Measurements from ENCODE around the gene A1BG. TPM values are rescaled to one million over a fixed set of nuclear protein-coding genes. Genes with fewer than 3 reads are reported as not detected.
A peak's percentile ranks its signal among the peaks of the same experiment; 100 is the strongest.

The A1BG gene
- total RNA-seq, 1 donor from 2014 or later: under 0.01 TPM

DNA sequence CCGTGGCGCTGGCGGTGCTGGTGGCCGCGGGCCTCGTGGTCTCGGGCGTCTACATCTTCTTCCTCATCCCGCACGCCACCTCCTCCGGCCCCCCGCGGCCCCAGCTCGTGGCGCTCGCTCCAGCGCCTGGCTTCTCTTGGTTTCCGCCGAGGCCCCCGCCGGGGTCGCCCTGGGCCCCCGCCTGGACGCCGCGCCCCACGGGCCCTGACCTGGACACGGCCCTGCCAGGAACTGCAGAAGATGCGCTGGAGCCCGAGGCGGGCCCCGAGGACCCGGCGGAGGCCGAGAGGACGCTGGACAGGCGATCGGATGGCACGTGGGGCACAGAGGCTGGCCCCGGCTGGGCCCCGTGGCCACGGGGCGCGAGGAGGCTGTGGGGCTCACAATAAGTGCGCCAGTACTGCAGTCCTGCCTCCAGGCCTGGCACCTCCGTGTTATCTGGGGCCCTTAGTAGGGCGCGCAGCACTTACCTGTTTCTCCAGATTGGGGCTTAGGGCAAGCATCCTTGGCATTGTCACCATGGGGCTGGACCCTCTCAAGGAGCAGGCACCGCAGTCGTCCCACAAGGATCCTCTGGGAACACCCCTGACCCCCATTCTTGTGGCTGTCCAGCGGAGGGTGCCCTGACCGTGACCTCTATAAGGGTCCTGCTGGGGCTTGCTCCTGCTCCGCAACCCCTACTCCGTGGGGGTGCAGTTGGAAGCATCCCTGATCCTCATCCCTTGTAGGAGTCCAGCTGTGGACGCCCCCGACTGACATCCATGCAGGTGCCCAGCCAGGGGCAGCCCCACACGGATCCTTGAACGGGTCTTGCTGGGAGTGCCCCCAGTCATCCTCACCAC lies 43.6 kb upstream of the A1BG start:
- H3K9me3 ChIP-seq (ENCODE audit: control insufficient read depth in 3 of 3, low read length in 3 of 3): no peaks in the 10 kb centered on the region
- H3K4me3 ChIP-seq (ENCODE audit: low read length in 3 of 3): no peak overlapping the region
- peaks cover 28 to 29% (median 28%) of the 10 kb centered on the region in 3 donors for H3K36me3 ChIP-seq (ENCODE audit: control insufficient read depth in 3 of 3, insufficient read depth in 3 of 3, low read length in 3 of 3)
- peaks cover 24 to 32% (median 31%) of the 10 kb centered on the region in 3 donors for H3K27me3 ChIP-seq (ENCODE audit: control insufficient read depth in 3 of 3, insufficient read depth in 3 of 3, low read length in 3 of 3)
- H3K4me1 ChIP-seq (ENCODE audit: control insufficient read depth in 3 of 3, insufficient read depth in 3 of 3, low read length in 3 of 3): peaks cover 11 to 17% (median 15%) of the 10 kb centered on the region in 3 donors
- no peak overlapping the region for H3K27ac ChIP-seq (ENCODE audit: low read depth, low read length)
- no peak overlapping the region for H3K9ac ChIP-seq (ENCODE audit: low read depth in 1 of 3, low read length in 3 of 3)

DNA sequence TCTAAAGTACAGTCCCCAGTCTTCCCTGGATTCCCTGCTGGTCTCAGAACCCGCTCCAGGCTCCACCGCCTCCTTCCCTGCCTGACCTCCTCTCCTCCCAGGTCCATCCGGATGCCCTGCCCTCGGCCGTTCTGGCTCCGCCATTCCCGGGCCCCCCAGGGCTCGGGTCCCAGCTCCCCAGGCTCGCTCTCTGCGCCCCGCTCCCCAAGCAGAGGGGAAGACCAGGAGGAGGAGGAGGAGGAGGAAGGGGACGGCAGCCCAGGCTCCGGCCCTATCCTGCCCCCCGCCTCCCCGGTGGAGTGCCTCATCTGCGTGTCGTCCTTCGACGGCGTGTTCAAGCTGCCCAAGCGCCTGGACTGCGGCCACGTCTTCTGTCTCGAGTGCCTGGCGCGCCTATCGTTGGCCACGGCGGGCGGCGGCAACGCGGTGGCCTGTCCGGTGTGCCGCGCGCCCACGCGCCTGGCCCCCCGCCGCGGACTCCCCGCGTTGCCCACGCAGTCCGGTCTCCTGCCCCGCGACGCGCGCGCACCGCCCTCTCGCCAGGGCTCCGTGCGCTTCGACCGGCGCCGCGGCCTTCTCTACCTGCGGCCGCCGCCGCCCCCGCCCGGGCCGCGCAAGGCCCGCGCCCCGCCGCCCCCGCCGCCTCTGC lies 42.8 kb upstream of the A1BG start:
- Histone ChIP-seq H3K27me3 (ENCODE audit: control insufficient read depth in 3 of 3, insufficient read depth in 3 of 3, low read length in 3 of 3) (peaks cover 24 to 32% (median 31%) of the 10 kb centered on the region in 3 donors), H3K27ac (ENCODE audit: low read depth, low read length) (no peak overlapping the region), H3K4me3 (ENCODE audit: low read length in 3 of 3) (no peak overlapping the region), H3K4me1 (ENCODE audit: control insufficient read depth in 3 of 3, insufficient read depth in 3 of 3, low read length in 3 of 3) (peaks cover 10 to 14% (median 12%) of the 10 kb centered on the region in 3 donors), H3K9ac (ENCODE audit: low read depth in 1 of 3, low read length in 3 of 3) (peak overlapping the region in 1 of 3 donors; percentile 8), H3K36me3 (ENCODE audit: control insufficient read depth in 3 of 3, insufficient read depth in 3 of 3, low read length in 3 of 3) (peaks cover 28 to 30% (median 29%) of the 10 kb centered on the region in 3 donors), H3K9me3 (ENCODE audit: control insufficient read depth in 3 of 3, low read length in 3 of 3) (no peaks in the 10 kb centered on the region)

DNA sequence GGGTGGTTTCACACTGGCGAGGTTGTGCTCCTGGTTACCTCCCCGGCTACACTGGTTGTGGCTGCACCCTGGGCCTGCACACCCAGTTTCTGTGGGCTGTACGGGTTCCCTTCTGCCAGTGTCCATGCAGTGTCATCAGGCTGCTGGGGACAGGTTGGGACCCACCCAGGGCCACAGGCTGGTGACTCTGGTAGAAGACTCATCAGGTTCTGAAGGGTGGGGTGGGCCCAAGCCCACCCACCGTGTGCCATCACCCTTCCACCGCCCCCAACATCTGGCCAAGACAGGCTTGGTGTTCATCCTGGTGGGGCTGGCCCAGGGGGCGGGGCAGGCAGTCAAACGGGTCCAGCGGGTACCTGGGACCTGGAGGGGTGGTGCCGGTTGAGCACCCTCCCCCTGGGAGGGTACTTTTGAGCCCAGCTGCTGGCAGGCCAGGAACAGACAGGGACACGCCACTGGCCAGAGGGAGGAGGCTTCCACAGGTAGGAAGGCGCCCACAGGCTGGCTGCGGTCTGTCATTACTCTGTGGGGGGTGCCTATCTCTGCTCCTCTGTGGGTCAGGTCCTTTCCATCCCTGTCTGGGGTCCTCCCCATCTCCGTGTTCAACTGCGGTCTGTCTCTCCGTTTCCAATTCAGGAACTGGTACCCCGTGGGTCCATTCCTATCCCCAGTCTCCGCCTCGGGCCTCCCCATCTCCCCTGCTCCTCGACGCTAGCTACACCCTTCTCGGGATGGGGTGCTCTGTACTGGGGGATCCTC lies 42.1 kb upstream of the A1BG start, which contains the start of gene RNF225:
RNF225 (plus strand) TSS at position 437 of the 759 bp plus-strand sequence. CDS start 434 bp downstream, outside the sequence.
- peak within 1 kb of the TSS in 1 of 3 donors; percentile 8 for H3K9ac ChIP-seq (ENCODE audit: low read depth in 1 of 3, low read length in 3 of 3)
- H3K9me3 ChIP-seq (ENCODE audit: control insufficient read depth in 3 of 3, low read length in 3 of 3): no peaks in the 10 kb centered on the region
- peaks cover 3 to 7% (median 5%) of the 10 kb centered on the region in 3 donors for H3K4me1 ChIP-seq (ENCODE audit: control insufficient read depth in 3 of 3, insufficient read depth in 3 of 3, low read length in 3 of 3)
- peaks cover 24 to 32% (median 31%) of the 10 kb centered on the region in 3 donors for H3K27me3 ChIP-seq (ENCODE audit: control insufficient read depth in 3 of 3, insufficient read depth in 3 of 3, low read length in 3 of 3)
- no peak within 1 kb of the TSS for H3K27ac ChIP-seq (ENCODE audit: low read depth, low read length)
- peaks cover 28 to 30% (median 29%) of the 10 kb centered on the region in 3 donors for H3K36me3 ChIP-seq (ENCODE audit: control insufficient read depth in 3 of 3, insufficient read depth in 3 of 3, low read length in 3 of 3)
- no peak within 1 kb of the TSS for H3K4me3 ChIP-seq (ENCODE audit: low read length in 3 of 3)

DNA sequence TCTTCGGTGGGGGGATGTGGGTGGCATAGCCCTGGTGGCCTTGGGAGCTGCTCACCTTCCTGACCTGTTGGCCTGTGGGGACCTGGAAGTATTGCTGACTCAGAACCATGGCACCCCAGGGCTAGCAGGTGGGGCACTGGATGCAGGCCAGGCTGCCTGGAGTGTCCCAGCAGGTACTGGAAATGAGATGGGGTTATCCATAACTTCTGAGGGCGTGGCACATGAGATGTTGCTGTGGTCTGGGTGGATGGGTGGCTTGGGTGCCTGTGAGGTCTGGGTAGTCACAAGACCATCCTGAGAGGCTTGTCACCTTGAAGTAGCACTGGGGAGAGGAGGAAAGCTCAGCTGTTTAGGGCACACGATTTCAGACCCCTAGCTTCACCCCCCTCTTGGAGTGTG lies 41.5 kb upstream of the A1BG start:
- H3K4me3 ChIP-seq (ENCODE audit: low read length in 3 of 3): no peak overlapping the region
- H3K27ac ChIP-seq (ENCODE audit: low read depth, low read length): no peak overlapping the region
- H3K9ac ChIP-seq (ENCODE audit: low read depth in 1 of 3, low read length in 3 of 3): no peak overlapping the region
- no peaks in the 10 kb centered on the region for H3K9me3 ChIP-seq (ENCODE audit: control insufficient read depth in 3 of 3, low read length in 3 of 3)
- peaks cover 0 to 4% (median 3%) of the 10 kb centered on the region in 3 donors for H3K4me1 ChIP-seq (ENCODE audit: control insufficient read depth in 3 of 3, insufficient read depth in 3 of 3, low read length in 3 of 3)
- H3K36me3 ChIP-seq (ENCODE audit: control insufficient read depth in 3 of 3, insufficient read depth in 3 of 3, low read length in 3 of 3): peaks cover 28 to 30% (median 29%) of the 10 kb centered on the region in 3 donors
- H3K27me3 ChIP-seq (ENCODE audit: control insufficient read depth in 3 of 3, insufficient read depth in 3 of 3, low read length in 3 of 3): peaks cover 24 to 31% (median 31%) of the 10 kb centered on the region in 3 donors

DNA sequence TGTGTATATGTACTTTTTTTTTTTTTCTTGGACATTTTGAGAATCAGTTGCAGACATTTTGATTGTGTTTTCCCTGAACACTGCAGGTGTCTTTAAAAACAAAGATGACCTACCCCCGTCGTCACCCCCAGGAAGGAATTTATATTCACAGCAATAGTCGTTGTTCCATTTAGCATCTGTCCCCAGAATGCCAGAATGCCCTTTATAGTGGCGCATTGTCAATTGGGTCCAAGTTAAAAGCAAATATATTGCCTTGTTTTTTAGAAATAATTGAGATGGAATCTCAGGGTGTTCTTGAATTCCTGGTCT lies 40.4 kb upstream of the A1BG start:
- peaks cover 0 to 4% (median 3%) of the 10 kb centered on the region in 3 donors for H3K4me1 ChIP-seq (ENCODE audit: control insufficient read depth in 3 of 3, insufficient read depth in 3 of 3, low read length in 3 of 3)
- H3K36me3 ChIP-seq (ENCODE audit: control insufficient read depth in 3 of 3, insufficient read depth in 3 of 3, low read length in 3 of 3): peaks cover 33 to 36% (median 34%) of the 10 kb centered on the region in 3 donors
- H3K9ac ChIP-seq (ENCODE audit: low read depth in 1 of 3, low read length in 3 of 3): no peak overlapping the region
- no peak overlapping the region for H3K27ac ChIP-seq (ENCODE audit: low read depth, low read length)
- no peaks in the 10 kb centered on the region for H3K9me3 ChIP-seq (ENCODE audit: control insufficient read depth in 3 of 3, low read length in 3 of 3)
- no peak overlapping the region for H3K4me3 ChIP-seq (ENCODE audit: low read length in 3 of 3)
- peaks cover 24 to 31% (median 25%) of the 10 kb centered on the region in 3 donors for H3K27me3 ChIP-seq (ENCODE audit: control insufficient read depth in 3 of 3, insufficient read depth in 3 of 3, low read length in 3 of 3)

DNA sequence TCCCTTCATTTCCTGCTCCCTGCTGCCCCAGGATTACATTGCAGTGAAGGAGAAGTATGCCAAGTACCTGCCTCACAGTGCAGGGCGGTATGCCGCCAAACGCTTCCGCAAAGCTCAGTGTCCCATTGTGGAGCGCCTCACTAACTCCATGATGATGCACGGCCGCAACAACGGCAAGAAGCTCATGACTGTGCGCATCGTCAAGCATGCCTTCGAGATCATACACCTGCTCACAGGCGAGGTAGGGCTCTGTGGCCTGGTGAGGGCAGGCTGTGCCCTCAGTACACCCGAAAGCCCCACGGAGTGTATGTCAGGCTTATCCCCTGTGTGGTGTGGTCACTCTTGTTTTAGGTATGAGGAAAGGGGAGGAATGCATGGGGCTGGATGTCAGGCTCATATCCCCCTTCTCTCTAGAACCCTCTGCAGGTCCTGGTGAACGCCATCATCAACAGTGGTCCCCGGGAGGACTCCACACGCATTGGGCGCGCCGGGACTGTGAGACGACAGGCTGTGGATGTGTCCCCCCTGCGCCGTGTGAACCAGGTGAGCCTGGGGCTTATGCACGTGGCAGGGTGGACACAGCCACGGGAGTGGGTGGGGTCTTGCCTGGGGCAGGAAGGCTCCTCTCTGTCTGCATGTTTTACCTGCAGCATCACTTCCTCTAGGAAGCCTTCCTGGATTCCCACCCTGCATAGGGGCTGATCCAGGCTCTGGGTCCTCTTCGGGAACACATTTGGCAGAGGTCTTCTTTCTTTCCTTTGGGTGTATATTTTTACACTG lies 39.8 kb upstream of the A1BG start:
- peaks cover 2 to 7% (median 5%) of the 10 kb centered on the region in 3 donors for H3K4me1 ChIP-seq (ENCODE audit: control insufficient read depth in 3 of 3, insufficient read depth in 3 of 3, low read length in 3 of 3)
- no peaks in the 10 kb centered on the region for H3K9me3 ChIP-seq (ENCODE audit: control insufficient read depth in 3 of 3, low read length in 3 of 3)
- no peak overlapping the region for H3K4me3 ChIP-seq (ENCODE audit: low read length in 3 of 3)
- H3K9ac ChIP-seq (ENCODE audit: low read depth in 1 of 3, low read length in 3 of 3): no peak overlapping the region
- no peak overlapping the region for H3K27ac ChIP-seq (ENCODE audit: low read depth, low read length)
- H3K36me3 ChIP-seq (ENCODE audit: control insufficient read depth in 3 of 3, insufficient read depth in 3 of 3, low read length in 3 of 3): peaks cover 33 to 39% (median 37%) of the 10 kb centered on the region in 3 donors
- peaks cover 20 to 26% (median 24%) of the 10 kb centered on the region in 3 donors for H3K27me3 ChIP-seq (ENCODE audit: control insufficient read depth in 3 of 3, insufficient read depth in 3 of 3, low read length in 3 of 3)

DNA sequence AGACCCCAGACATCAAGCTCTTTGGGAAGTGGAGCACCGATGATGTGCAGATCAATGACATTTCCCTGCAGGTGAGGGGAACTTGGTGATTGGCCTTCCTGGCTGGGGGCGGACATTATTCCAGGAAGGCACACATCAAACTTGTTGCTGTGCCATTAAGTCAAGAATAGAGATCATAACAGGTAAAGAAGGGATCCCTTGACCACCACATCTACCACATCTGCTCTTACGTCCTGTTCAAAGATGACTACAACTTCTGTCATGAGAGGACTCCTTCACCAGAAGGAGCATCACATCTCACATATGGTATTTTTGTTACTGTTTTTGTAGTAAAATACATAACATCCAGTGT lies 34.9 kb upstream of the A1BG start:
- peak overlapping the region; percentile 71 to 95 (median 91) for H3K4me3 ChIP-seq (ENCODE audit: low read length in 3 of 3)
- H3K4me1 ChIP-seq (ENCODE audit: control insufficient read depth in 3 of 3, insufficient read depth in 3 of 3, low read length in 3 of 3): peaks cover 20 to 31% (median 31%) of the 10 kb centered on the region in 3 donors
- no peak overlapping the region for H3K27ac ChIP-seq (ENCODE audit: low read depth, low read length)
- peaks cover 15 to 21% (median 16%) of the 10 kb centered on the region in 3 donors for H3K36me3 ChIP-seq (ENCODE audit: control insufficient read depth in 3 of 3, insufficient read depth in 3 of 3, low read length in 3 of 3)
- no peaks in the 10 kb centered on the region for H3K9me3 ChIP-seq (ENCODE audit: control insufficient read depth in 3 of 3, low read length in 3 of 3)
- no peaks in the 10 kb centered on the region for H3K27me3 ChIP-seq (ENCODE audit: control insufficient read depth in 3 of 3, insufficient read depth in 3 of 3, low read length in 3 of 3)
- H3K9ac ChIP-seq (ENCODE audit: low read depth in 1 of 3, low read length in 3 of 3): peak overlapping the region; percentile 10 to 99 (median 98)

DNA sequence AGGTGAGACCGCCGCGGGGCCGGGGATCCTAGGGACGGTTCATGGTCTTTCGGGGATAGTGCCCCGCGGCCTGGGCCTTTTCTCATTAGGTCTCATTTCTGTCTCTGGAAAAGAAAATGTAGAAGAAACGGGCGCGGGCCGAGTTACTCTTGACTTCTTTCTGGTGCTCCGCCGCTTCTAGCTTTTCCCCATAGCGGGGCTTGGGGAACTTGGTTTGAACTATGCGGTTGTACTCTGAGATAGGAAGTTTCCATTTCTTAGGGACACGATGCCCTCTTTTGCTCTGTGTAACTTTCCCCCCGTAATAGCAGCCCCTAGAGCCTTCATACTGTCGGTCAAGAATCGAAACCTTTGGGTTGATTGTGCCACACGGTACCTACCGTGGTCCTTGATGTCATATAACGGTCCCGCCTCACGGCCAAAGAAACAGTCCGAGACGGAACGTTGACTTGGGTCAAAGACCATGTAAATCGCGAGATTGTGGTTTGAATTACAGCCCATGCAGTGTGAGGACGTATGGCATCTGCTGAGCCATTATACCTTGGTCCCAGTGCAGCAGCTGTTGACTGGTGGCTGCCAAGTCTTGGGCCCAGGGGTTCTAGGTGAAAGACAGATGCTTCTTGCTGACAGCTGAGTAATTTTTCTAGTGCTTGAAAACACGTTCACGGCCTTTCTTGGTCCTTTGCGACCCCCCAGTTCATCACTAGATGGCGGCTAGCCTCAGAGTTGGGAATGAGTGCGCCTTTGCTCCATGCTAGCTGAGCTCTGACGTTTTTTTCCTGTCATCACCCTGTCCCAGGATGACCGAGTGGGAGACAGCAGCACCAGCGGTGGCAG lies 34.3 kb upstream of the A1BG start:
- Histone ChIP-seq H3K36me3 (ENCODE audit: control insufficient read depth in 3 of 3, insufficient read depth in 3 of 3, low read length in 3 of 3) (peaks cover 9 to 15% (median 10%) of the 10 kb centered on the region in 3 donors), H3K27ac (ENCODE audit: low read depth, low read length) (peak overlapping the region; percentile 98), H3K9me3 (ENCODE audit: control insufficient read depth in 3 of 3, low read length in 3 of 3) (no peaks in the 10 kb centered on the region), H3K9ac (ENCODE audit: low read depth in 1 of 3, low read length in 3 of 3) (peak overlapping the region; percentile 69 to 99 (median 98)), H3K27me3 (ENCODE audit: control insufficient read depth in 3 of 3, insufficient read depth in 3 of 3, low read length in 3 of 3) (no peaks in the 10 kb centered on the region), H3K4me3 (ENCODE audit: low read length in 3 of 3) (peak overlapping the region; percentile 71 to 95 (median 91)), H3K4me1 (ENCODE audit: control insufficient read depth in 3 of 3, insufficient read depth in 3 of 3, low read length in 3 of 3) (peaks cover 20 to 31% (median 31%) of the 10 kb centered on the region in 3 donors)
